ENCODE data around the gene AOX1. TPM values are rescaled to one million over a fixed set of nuclear protein-coding genes. Genes with fewer than 3 reads are reported as not detected.
A peak's percentile ranks its signal among the peaks of the same experiment; 100 is the strongest.

Gene AOX1
- total RNA-seq, 1 donor from 2014 or later, result 24.3 TPM

GRCh38 chr2:200588076-200588678 lies 2.4 kb downstream of the AOX1 start:
- no peak for TF ChIP-seq CTCF (IDR thresholded peaks at IDR 0.05)
- H3K9me3 ChIP-seq, result no peaks in the 10 kb centered on the region
- H3K36me3 ChIP-seq, result no peaks in the 10 kb centered on the region
- DNase-seq, result no peak
- intact Hi-C loops (cut with DNase I), result no loop called here
- peaks cover 3% of the 10 kb centered on the region for H3K4me1 ChIP-seq
- ATAC-seq, result no peak
- no peak overlapping the region for H3K27ac ChIP-seq
- no peak overlapping the region for H3K4me3 ChIP-seq
- peaks cover 7% of the 10 kb centered on the region for H3K27me3 ChIP-seq

DNA sequence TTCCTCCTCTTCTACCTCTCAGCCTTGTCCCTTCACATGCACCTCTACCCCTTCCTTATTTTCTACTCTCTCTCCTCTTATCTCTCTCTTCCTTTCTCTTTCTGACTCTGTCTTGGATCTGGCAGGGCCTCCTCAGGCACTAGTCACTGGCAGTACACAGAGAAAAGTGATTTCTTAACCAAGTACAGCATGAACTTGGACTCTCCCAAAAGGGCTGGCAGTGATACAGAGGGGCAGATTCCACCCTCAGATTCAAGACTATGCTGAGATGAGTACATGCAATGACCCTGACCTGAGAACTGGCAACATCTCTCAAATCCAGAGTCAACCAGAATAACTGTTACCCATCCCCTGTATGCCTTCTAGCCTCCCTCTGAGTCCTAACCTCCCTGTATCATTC lies 4.3 kb downstream of the AOX1 start:
- H3K36me3 ChIP-seq, result no peaks in the 10 kb centered on the region
- ATAC-seq (peak; percentile 29), DNase-seq (no peak)
- no peaks in the 10 kb centered on the region for H3K9me3 ChIP-seq
- no peak overlapping the region for H3K27ac ChIP-seq
- H3K4me1 ChIP-seq, result peaks cover 3% of the 10 kb centered on the region
- peaks cover 7% of the 10 kb centered on the region for H3K27me3 ChIP-seq
- no peak overlapping the region for H3K4me3 ChIP-seq
- intact Hi-C loops (cut with DNase I), result no loop called here
- TF ChIP-seq CTCF (IDR thresholded peaks at IDR 0.05), result no peak

GRCh38 chr2:200591308-200591707 lies 5.5 kb downstream of the AOX1 start:
- no peak overlapping the region for H3K4me3 ChIP-seq
- no peaks in the 10 kb centered on the region for H3K4me1 ChIP-seq
- no peaks in the 10 kb centered on the region for H3K9me3 ChIP-seq
- H3K36me3 ChIP-seq, result peaks cover 3% of the 10 kb centered on the region
- no peak for ATAC-seq
- intact Hi-C loops (cut with DNase I), result no loop called here
- no peak overlapping the region for H3K27ac ChIP-seq
- DNase-seq, result no peak
- H3K27me3 ChIP-seq, result no peaks in the 10 kb centered on the region
- no peak for TF ChIP-seq CTCF (IDR thresholded peaks at IDR 0.05)

DNA sequence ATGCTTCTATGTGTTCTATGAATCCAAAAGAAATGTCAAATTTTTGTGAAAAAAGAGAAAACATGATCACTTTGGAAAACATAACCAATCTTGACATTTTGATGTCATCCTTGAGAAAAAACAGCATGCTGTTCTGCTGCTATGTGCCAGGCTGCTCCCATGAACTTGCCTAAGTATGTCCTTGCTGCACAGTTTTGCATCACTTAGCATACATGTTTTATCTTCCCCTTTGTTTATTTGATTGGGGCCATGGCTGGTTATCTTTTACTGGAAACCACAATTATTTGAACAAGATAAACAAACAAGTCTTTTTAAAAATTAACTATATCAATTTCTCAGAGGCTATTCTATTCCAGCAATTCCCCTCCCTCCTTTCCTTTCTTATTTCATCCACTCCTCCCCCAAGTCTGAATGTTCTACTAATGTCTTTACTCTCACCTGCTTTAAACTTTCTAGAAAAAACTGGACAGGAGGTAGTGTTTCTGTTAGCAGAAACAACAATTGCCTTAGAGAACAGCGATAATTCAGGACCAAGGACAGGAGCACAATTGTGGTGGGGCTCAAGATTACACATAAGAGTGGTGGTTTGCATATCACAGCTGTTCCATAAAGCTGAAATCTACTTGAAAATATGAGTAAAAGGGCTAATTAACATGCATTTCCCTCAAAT lies 6.7 kb downstream of the AOX1 start:
- no peaks in the 10 kb centered on the region for H3K4me1 ChIP-seq
- H3K36me3 ChIP-seq, result peaks cover 3% of the 10 kb centered on the region
- DNase-seq, result no peak
- no peaks in the 10 kb centered on the region for H3K27me3 ChIP-seq
- no peak overlapping the region for H3K4me3 ChIP-seq
- ATAC-seq, result no peak
- no peak overlapping the region for H3K27ac ChIP-seq
- TF ChIP-seq CTCF (IDR thresholded peaks at IDR 0.05), result no peak
- no peaks in the 10 kb centered on the region for H3K9me3 ChIP-seq
- intact Hi-C loops (cut with DNase I), result no loop called here

DNA sequence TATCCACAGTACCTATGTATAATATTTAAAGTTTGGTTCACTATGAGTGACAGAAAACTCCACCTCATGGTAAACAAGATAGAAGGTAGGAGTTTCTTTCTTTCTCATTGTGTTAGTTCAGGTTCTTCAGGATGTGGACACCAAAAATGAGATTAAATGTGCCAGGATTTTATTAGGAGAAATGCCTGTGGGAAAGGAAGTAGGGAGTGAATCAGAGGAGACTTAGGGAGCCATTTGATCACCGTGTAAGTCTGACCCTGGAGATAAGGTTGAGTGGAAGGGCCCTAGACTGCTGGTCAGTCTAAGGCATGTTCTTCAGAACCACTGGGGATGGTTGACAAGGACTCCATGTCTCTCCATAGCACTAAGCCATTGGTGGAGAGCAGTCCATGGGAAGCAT lies 8.1 kb downstream of the AOX1 start:
- no peaks in the 10 kb centered on the region for H3K27me3 ChIP-seq
- DNase-seq (no peak), ATAC-seq (no peak)
- H3K9me3 ChIP-seq, result no peaks in the 10 kb centered on the region
- H3K36me3 ChIP-seq, result peaks cover 3% of the 10 kb centered on the region
- no peak for TF ChIP-seq CTCF (IDR thresholded peaks at IDR 0.05)
- H3K4me1 ChIP-seq, result no peaks in the 10 kb centered on the region
- H3K4me3 ChIP-seq, result no peak overlapping the region
- H3K27ac ChIP-seq, result no peak overlapping the region
- intact Hi-C loops (cut with DNase I), result no loop called here
